VCaP (cell line): ENCODE measurements around the gene ARHGAP22.

Source experiments
- H3K27ac ChIP-seq: fragments of 450-650 bp; 2 replicates; pipeline ENCODE4 v1.5.1; 2017
- CTCF ChIP-seq: fragments of 450-650 bp; conservative IDR thresholded peaks from 2 replicates; pipeline ENCODE4 v1.5.1; 2017; ENCODE audit warnings: mild to moderate bottlenecking, moderate library complexity

Gene ARHGAP22

GRCh38 chr10:48568131-48568530 is 36.7 kb downstream of the ARHGAP22 start:
- no peak for TF ChIP-seq CTCF
- H3K27ac ChIP-seq = no peak overlapping the region

GRCh38 chr10:48567346-48567745 is 37.5 kb downstream of the ARHGAP22 start:
- no peak for TF ChIP-seq CTCF
- no peak overlapping the region for H3K27ac ChIP-seq

DNA sequence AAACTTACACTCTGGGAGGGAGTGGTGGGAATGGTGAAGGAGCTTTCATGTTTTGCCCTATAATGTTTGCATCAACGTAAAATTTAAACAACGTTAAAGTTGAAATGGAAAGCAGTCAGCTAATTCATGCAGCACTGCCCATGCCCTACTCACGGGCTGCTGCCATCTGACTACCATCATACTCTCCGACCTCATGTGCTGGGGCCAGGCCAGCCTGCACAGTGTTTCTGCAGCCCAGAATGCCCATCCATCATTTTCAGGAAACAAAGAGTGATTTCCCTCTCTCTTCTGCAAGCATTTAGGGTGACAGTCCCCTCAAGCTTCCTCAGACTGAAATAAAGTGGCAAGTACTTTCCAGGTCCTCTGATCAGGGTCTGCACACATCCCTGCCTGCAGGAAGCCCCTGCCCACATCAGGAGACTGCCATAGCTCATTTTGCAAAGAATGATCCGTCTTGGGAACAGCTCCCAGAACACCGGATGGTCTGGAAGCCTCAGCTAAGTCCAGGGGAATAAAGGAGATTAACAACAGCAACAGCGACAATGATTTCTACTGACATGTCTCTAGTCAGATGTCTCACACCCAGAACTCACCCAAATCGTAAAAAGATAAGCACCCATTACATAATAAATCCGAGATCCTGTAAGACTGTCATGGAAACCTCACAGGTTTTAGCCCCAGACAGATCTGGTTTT is 40.3 kb downstream of the ARHGAP22 start:
- no peak for TF ChIP-seq CTCF
- H3K27ac ChIP-seq = no peak overlapping the region

- TF ChIP-seq CTCF = no peak
- H3K27ac ChIP-seq = no peak overlapping the region
Measured at GRCh38 chr10:48557511-48558123, 47.3 kb downstream of the ARHGAP22 start.

DNA sequence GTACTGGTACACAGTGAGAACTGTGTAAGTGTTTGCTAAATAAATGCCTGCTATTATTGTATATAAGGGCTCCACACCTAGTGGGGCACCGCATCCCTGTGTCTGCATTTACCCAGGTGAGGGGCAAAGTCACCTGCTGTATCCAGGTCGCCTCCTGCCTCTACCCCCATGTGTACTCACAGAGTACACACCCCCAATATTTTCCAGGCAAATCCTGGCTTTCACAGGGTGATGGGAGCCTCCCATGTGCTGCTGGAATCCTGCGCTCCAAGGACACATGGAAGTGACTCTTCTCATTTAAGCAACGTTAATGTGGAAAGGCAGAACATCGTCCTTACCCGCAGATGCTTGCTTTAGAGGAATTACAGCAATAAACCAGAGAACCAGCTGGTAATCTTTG is 48.2 kb downstream of the ARHGAP22 start:
- H3K27ac ChIP-seq = no peak overlapping the region
- TF ChIP-seq CTCF = no peak

GRCh38 chr10:48556065-48556464 is 48.8 kb downstream of the ARHGAP22 start:
- TF ChIP-seq CTCF = no peak
- H3K27ac ChIP-seq = no peak overlapping the region

DNA sequence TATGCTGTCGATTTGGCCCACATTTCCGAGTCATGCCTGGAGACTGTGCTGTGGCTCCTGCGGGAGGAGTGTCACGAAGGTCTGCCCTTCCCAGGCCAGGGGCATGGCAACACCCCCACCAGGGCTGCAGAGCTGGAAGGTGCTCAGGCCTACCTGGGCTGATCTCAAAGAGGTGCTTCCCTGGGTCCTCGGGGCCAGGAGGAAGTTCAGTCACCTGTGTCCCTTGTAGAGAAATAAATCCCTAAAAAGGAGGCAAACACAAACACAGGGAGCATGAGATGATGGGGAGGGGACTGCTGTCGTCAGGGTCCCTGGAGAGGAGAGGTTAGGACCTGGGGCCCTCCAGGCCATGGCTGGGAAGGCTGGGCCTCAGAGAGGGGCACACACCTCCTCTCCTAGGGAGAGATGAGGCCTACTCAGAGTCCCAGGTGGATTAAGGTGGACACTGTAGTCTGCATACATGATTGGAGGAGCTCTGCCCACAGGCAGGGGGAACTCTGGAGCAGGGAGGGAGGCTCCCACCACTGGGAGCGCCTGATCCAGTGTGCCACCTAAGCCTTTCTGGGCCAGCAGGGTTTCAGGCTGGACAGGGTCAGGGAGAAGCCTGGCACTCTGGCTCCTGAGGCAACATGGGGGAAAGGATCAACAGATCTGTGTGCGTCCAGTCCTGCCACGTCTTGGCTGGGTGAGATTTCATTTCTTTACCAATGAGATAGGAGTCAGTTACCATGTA is 49.4 kb downstream of the ARHGAP22 start:
- H3K27ac ChIP-seq = no peak overlapping the region
- no peak for TF ChIP-seq CTCF
